GM18873 (cell line): ENCODE results near the gene ITGA1.
A peak's percentile ranks its signal among the peaks of the same experiment; 100 is the strongest.
"Not testable (repeated sequence)": the region's sequence is repeated elsewhere in the genome, so short reads cannot be mapped to it uniquely, and the experiment has no call there.

Source experiments
- ATAC-seq: cut with Tn5 transposase; IDR thresholded peaks from one replicate; pipeline ENCODE4 v1.9.1; 2021; ENCODE audit warnings: mild to moderate bottlenecking, moderate library complexity, moderate number of reproducible peaks; ENCODE audit not compliant: unreplicated experiment, low FRiP score

ITGA1 gene

GRCh38 chr5:52787600-52788504 lies at the start of gene ITGA1, which contains the start of gene PELO:
Gene ITGA1 (plus strand): TSS chr5:52787916. CDS start chr5:52788354, 438 bp downstream.
Gene PELO (plus strand): TSS chr5:52787916. CDS start chr5:52800395, 12,479 bp downstream.
- peak; percentile 79 for ATAC-seq

GRCh38 chr5:52738095-52738506 lies 49.6 kb upstream of the ITGA1 start:
- ATAC-seq: no peak

- no peak for ATAC-seq
These were observed 47.7 kb upstream of the ITGA1 start for GRCh38 chr5:52740007-52740406.

GRCh38 chr5:52743012-52743411 lies 44.7 kb upstream of the ITGA1 start:
- no peak for ATAC-seq

- ATAC-seq: no peak
These were observed 44.2 kb upstream of the ITGA1 start for GRCh38 chr5:52743529-52743928.

- ATAC-seq: no peak
These were observed 43.7 kb upstream of the ITGA1 start for GRCh38 chr5:52743970-52744369.

- ATAC-seq: not testable (repeated sequence)
These were observed 42.8 kb upstream of the ITGA1 start for GRCh38 chr5:52744867-52745458.

GRCh38 chr5:52746539-52746938 lies 41.2 kb upstream of the ITGA1 start:
- ATAC-seq: no peak

GRCh38 chr5:52748590-52748989 lies 39.1 kb upstream of the ITGA1 start:
- ATAC-seq: no peak

GRCh38 chr5:52749666-52750065 lies 38.0 kb upstream of the ITGA1 start:
- ATAC-seq: no peak

GRCh38 chr5:52751137-52751536 lies 36.6 kb upstream of the ITGA1 start:
- no peak for ATAC-seq

GRCh38 chr5:52754051-52754450 lies 33.7 kb upstream of the ITGA1 start:
- no peak for ATAC-seq

- ATAC-seq: no peak
These were observed 30.2 kb upstream of the ITGA1 start for GRCh38 chr5:52757527-52757926.

- ATAC-seq: no peak
These were observed 29.7 kb upstream of the ITGA1 start for GRCh38 chr5:52758014-52758413.

GRCh38 chr5:52759331-52759730 lies 28.4 kb upstream of the ITGA1 start:
- ATAC-seq: no peak

- no peak for ATAC-seq
These were observed 26.9 kb upstream of the ITGA1 start for GRCh38 chr5:52760695-52761366.

- ATAC-seq: no peak
These were observed 20.4 kb upstream of the ITGA1 start for GRCh38 chr5:52767217-52767743.

GRCh38 chr5:52767766-52768480 lies 19.8 kb upstream of the ITGA1 start:
- peak; percentile 38 for ATAC-seq

GRCh38 chr5:52769061-52769460 lies 18.7 kb upstream of the ITGA1 start:
- no peak for ATAC-seq

- no peak for ATAC-seq
These were observed 17.3 kb upstream of the ITGA1 start for GRCh38 chr5:52770287-52770939.
